ENCODE data around the gene RNF186.
A peak's percentile ranks its signal among the peaks of the same experiment; 100 is the strongest.
"Not testable (repeated sequence)": the region's sequence is repeated elsewhere in the genome, so short reads cannot be mapped to it uniquely, and the experiment has no call there.

Gene RNF186

GRCh38 chr1:19824036-19824435 is 9.0 kb upstream of the RNF186 start:
- no peak for DNase-seq

- no peak for DNase-seq
Observed at GRCh38 chr1:19819701-19820100, 4.6 kb upstream of the RNF186 start.

- DNase-seq: no peak
Observed at GRCh38 chr1:19818324-19818723, 3.2 kb upstream of the RNF186 start.

GRCh38 chr1:19817160-19817559 is 2.1 kb upstream of the RNF186 start:
- no peak for DNase-seq

- DNase-seq: not testable (repeated sequence)
Observed at GRCh38 chr1:19816737-19817086, 1.6 kb upstream of the RNF186 start.

GRCh38 chr1:19815801-19816736 is 986 bp upstream of the RNF186 start:
- no peak for DNase-seq

GRCh38 chr1:19814244-19814661 is 830 bp downstream of the RNF186 start:
- no peak for DNase-seq

GRCh38 chr1:19813643-19813960 is 1.5 kb downstream of the RNF186 start:
- DNase-seq: no peak

- no peak for DNase-seq
Observed at GRCh38 chr1:19812875-19813642, 2.0 kb downstream of the RNF186 start.

- DNase-seq: peak; percentile 66
Observed at GRCh38 chr1:19811206-19811851, 3.8 kb downstream of the RNF186 start.

- no peak for DNase-seq
Observed at GRCh38 chr1:19809044-19809750, 5.9 kb downstream of the RNF186 start.

GRCh38 chr1:19808351-19808750 is 6.7 kb downstream of the RNF186 start:
- DNase-seq: no peak

- DNase-seq: no peak
Observed at GRCh38 chr1:19804831-19805251, 10.2 kb downstream of the RNF186 start.

- no peak for DNase-seq
Observed at GRCh38 chr1:19802269-19802668, 12.8 kb downstream of the RNF186 start.

- DNase-seq: peak; percentile 65
Observed at GRCh38 chr1:19800076-19800804, 14.8 kb downstream of the RNF186 start.

- DNase-seq: peak; percentile 70
Observed at GRCh38 chr1:19799230-19800075, 15.6 kb downstream of the RNF186 start, which contains the start of gene TMCO4. Gene TMCO4, minus strand, starts transcription at chr1:19799916. Its CDS starts 19,158 bp downstream, at chr1:19780758.

GRCh38 chr1:19798486-19799229 is 16.4 kb downstream of the RNF186 start:
- no peak for DNase-seq

- no peak for DNase-seq
Observed at GRCh38 chr1:19797827-19798226, 17.3 kb downstream of the RNF186 start.

- DNase-seq: no peak
Observed at GRCh38 chr1:19794583-19794982, 20.5 kb downstream of the RNF186 start.

GRCh38 chr1:19793360-19794046 is 21.6 kb downstream of the RNF186 start:
- DNase-seq: no peak

Data from activated CD4-positive, alpha-beta T cell treated with anti-CD3 and anti-CD28 coated beads, Interleukin-10, Interleukin-2, amounts not matched to agents 100 ng/mL and 50 ng/mL, durations not matched to agents 16 hours and 8 hours (primary cell).